Left lung (tissue), 10 donors: ENCODE measurements around the gene PPFIBP2. TPM values are rescaled to one million over a fixed set of nuclear protein-coding genes. Genes with fewer than 3 reads are reported as not detected.

ENCODE experiments used
- ATAC-seq: fragments of 200-7000 bp; cut with Tn5 transposase; one replicate; pipeline ENCODE4 v1.9.1; 2020; ENCODE audit warnings: moderate library complexity
- DNase-seq, 4 donors: peaks; one replicate each; pipeline ENCODE4 v3.0.0-alpha.2; 2013 to 2020
- H3K27ac ChIP-seq, 2 donors: fragments of 200-600 bp; sonication (generic) in 1 of 2; one replicate each; pipeline versions ENCODE4 v1.5.0 to v1.8.0; 2020 to 2021
- H3K27me3 ChIP-seq, 2 donors: fragments of 200-600 bp; sonication (generic) in 1 of 2; one replicate each; pipeline versions ENCODE4 v1.5.0 to v1.8.0; 2020 to 2021
- H3K36me3 ChIP-seq, 2 donors: fragments of 200-600 bp; sonication (generic) in 1 of 2; one replicate each; pipeline versions ENCODE4 v1.5.0 to v1.8.0; 2020 to 2021
- H3K4me1 ChIP-seq, 2 donors: fragments of 200-600 bp; one replicate each; pipeline ENCODE4 v1.8.0; 2021
- H3K4me3 ChIP-seq, 2 donors: fragments of 200-600 bp; sonication (generic) in 1 of 2; one replicate each; pipeline versions ENCODE4 v1.5.0 to v1.8.0; 2020 to 2021; ENCODE audit warnings: mild to moderate bottlenecking in 1 of 2
- H3K9me3 ChIP-seq, 2 donors: fragments of 200-600 bp; sonication (generic) in 1 of 2; one replicate each; pipeline versions ENCODE4 v1.5.0 to v1.8.0; 2020 to 2021
- CTCF ChIP-seq, 2 donors: fragments of 200-600 bp; sonication (generic) in 1 of 2; IDR thresholded peaks; one replicate each; pipeline versions ENCODE4 v1.5.0 to v1.8.0; 2021; ENCODE audit warnings: antibody characterized with exemption in 2 of 2
- intact Hi-C, 2 donors: fragments of 100-400 bp; cut with DNase I; formaldehyde crosslinking; loops; one replicate each; pipeline versions ENCODE4 v1.11.2 to v1.14.2; 2022
- polyA plus RNA-seq, 6 donors: library from polyadenylated mRNA; unstranded; fragments of 120-200 nt; gene quantifications; one replicate each; pipeline ENCODE4 v1.2.1, GENCODE V29; 2013; ENCODE audit not compliant: insufficient read length in 6 of 6
- total RNA-seq, 2 donors: library from RNA; stranded (reverse); fragmentation: NEBNext Ultra II Directional; extraction: Animal tissue kit (Norgen Biotek cat#: 25700); gene quantifications; one replicate each; pipeline ENCODE4 v1.2.1, GENCODE V29; 2021
- donor health status: DM: no; HTN: yes; CAD: no.
- donor health status: DM: no; HTN: no; CAD: no.

PPFIBP2 gene
- total and polyA plus RNA-seq, 8 donors: 18.7 to 48.7 (median 37.3) TPM

- H3K36me3 ChIP-seq: no peaks in the 10 kb centered on the region
- peak overlapping the region; percentile 11 to 24 for H3K4me3 ChIP-seq
- peaks cover 20 to 64% of the 10 kb centered on the region in 2 donors for H3K4me1 ChIP-seq
- intact Hi-C loops: no loop called here
- H3K27ac ChIP-seq: peak overlapping the region; percentile 63 to 65
- no peaks in the 10 kb centered on the region for H3K9me3 ChIP-seq
- peaks cover 0 to 28% of the 10 kb centered on the region in 2 donors for H3K27me3 ChIP-seq
- peak in 2 of 4 donors; percentile 73 to 78 for DNase-seq
- peak; percentile 35 for ATAC-seq
- TF ChIP-seq CTCF (IDR thresholded peaks at IDR 0.05): no peak
Measured at GRCh38 chr11:7577291-7578190, 63.7 kb downstream of the PPFIBP2 start.

DNA sequence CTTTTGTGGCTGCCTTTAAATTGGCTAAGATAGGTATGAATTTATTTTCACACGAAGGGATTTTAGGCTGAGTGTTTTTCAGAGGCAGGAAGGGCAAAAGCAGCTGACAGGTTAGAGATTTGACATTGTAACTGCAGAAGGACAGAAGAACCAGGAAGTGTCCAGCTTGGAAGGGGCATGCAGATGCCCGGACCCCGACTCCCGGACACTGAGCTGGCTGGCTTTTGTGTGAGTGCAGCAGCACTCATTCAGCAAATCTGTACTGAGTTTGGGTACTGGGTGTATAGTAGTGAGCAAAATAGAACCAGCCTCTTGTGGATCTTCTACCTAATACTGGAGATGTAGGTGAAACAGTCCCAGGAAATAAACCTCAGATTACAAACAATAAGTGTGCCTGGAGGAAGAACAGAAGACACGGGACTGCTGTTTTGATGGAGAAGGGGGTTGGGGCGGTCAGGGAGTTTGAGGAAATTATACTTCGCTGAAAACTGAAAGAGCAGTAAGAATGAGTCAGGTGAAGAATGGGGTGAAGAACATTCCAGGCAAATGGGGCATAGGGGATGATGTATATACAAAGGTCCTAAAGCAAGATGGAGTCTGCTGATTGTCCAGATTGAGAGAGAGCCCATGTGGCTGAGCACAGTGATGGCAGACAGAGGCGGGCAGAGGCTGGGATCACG, 64.6 kb downstream of the PPFIBP2 start:
- peak overlapping the region; percentile 63 to 65 for H3K27ac ChIP-seq
- H3K4me3 ChIP-seq: peak overlapping the region; percentile 11 to 24
- no peaks in the 10 kb centered on the region for H3K9me3 ChIP-seq
- peaks cover 0 to 28% of the 10 kb centered on the region in 2 donors for H3K27me3 ChIP-seq
- DNase-seq (no peak), ATAC-seq (no peak)
- peaks cover 20 to 63% of the 10 kb centered on the region in 2 donors for H3K4me1 ChIP-seq
- intact Hi-C loops: no loop called here
- TF ChIP-seq CTCF (IDR thresholded peaks at IDR 0.05): no peak
- no peaks in the 10 kb centered on the region for H3K36me3 ChIP-seq

- ATAC-seq: no peak
- no peaks in the 10 kb centered on the region for H3K36me3 ChIP-seq
- peaks cover 0 to 28% of the 10 kb centered on the region in 2 donors for H3K27me3 ChIP-seq
- no peak for DNase-seq
- peaks cover 20 to 62% of the 10 kb centered on the region in 2 donors for H3K4me1 ChIP-seq
- intact Hi-C loops: no loop called here
- no peaks in the 10 kb centered on the region for H3K9me3 ChIP-seq
- H3K4me3 ChIP-seq: no peak overlapping the region
- TF ChIP-seq CTCF (IDR thresholded peaks at IDR 0.05): no peak
- peak overlapping the region in 1 of 2 donors; percentile 8 for H3K27ac ChIP-seq
Measured at GRCh38 chr11:7579361-7579791, 65.6 kb downstream of the PPFIBP2 start.

GRCh38 chr11:7581021-7581590, 67.3 kb downstream of the PPFIBP2 start:
- Histone ChIP-seq H3K9me3 (no peaks in the 10 kb centered on the region), H3K27ac (no peak overlapping the region), H3K4me3 (no peak overlapping the region), H3K36me3 (no peaks in the 10 kb centered on the region), H3K27me3 (peaks cover 0 to 17% of the 10 kb centered on the region in 2 donors), H3K4me1 (peaks cover 14 to 47% of the 10 kb centered on the region in 2 donors)
- DNase-seq: no peak
- intact Hi-C loops: no loop called here
- no peak for ATAC-seq
- TF ChIP-seq CTCF (IDR thresholded peaks at IDR 0.05): no peak
